IMR-90 (cell line): Measurements from ENCODE around the gene GRAMD1A. TPM values are rescaled to one million over a fixed set of nuclear protein-coding genes. Genes with fewer than 3 reads are reported as not detected.

Source experiments
- ATAC-seq: fragments of 200-7000 bp; cut with Tn5 transposase; 2 replicates; pipeline ENCODE4 v1.9.1; 2020; ENCODE audit warnings: low read depth, mild to moderate bottlenecking, moderate library complexity
- BruUV-seq: library from RNA; stranded (reverse); fragments of 400-500 nt; replicated peaks from 2 replicates; lab custom pipeline; 2021; lab: Mats Ljungman, UMichigan
- CTCF ChIA-PET: fragments of 300-600 bp; formaldehyde crosslinking; extraction: SDS; loops from one replicate; lab custom pipeline; 2021; ENCODE audit warnings: antibody characterized with exemption; lab: Yijun Ruan, JAX
- POLR2A ChIA-PET: fragments of 300-600 bp; sonication (Branson Sonifier 250); formaldehyde crosslinking; loops from one replicate; lab custom pipeline; 2022; ENCODE audit warnings: antibody characterized with exemption; ENCODE audit not compliant: unreplicated experiment; lab: Charles Lee
- DNase-seq: peaks from one replicate; pipeline ENCODE4 v3.0.0; 2013
- H2AFZ ChIP-seq: replicated peaks from 2 replicates; pipeline ENCODE3; 2013; ENCODE audit warnings: low read length, mild to moderate bottlenecking; ENCODE audit not compliant: poor library complexity
- H2AK5ac ChIP-seq: 2 replicates; pipeline ENCODE4 v1.6.1; 2013; ENCODE audit warnings: low read depth, low read length, inconsistent platforms
- H2AK9ac ChIP-seq: replicated peaks from 2 replicates; pipeline ENCODE3; 2013; ENCODE audit warnings: mild to moderate bottlenecking, low read depth, low read length, moderate library complexity; ENCODE audit not compliant: poor library complexity
- H2BK120ac ChIP-seq: 2 replicates; pipeline ENCODE4 v1.6.1; 2013; ENCODE audit warnings: low read depth, low read length, inconsistent platforms
- H2BK15ac ChIP-seq: 3 replicates; pipeline ENCODE4 v1.6.1; 2013; ENCODE audit warnings: low read depth, low read length, inconsistent platforms
- H2BK20ac ChIP-seq: 2 replicates; pipeline ENCODE4 v1.6.1; 2013; ENCODE audit warnings: low read depth, mild to moderate bottlenecking, inconsistent platforms, low read length, moderate library complexity
- H2BK5ac ChIP-seq: 2 replicates; pipeline ENCODE4 v1.6.1; 2013; ENCODE audit warnings: mild to moderate bottlenecking, low read depth, low read length, inconsistent platforms; ENCODE audit not compliant: poor library complexity, severe bottlenecking
- H3K14ac ChIP-seq: replicated peaks from 2 replicates; pipeline ENCODE4 v1.6.1; 2013; ENCODE audit warnings: low read depth, low read length, inconsistent platforms
- H3K18ac ChIP-seq: 2 replicates; pipeline ENCODE4 v1.6.1; 2013; ENCODE audit warnings: low read depth, low read length, control low read depth
- H3K23ac ChIP-seq: 2 replicates; pipeline ENCODE4 v1.6.1; 2013; ENCODE audit warnings: low read depth, low read length, inconsistent platforms
- H3K27ac ChIP-seq: 2 replicates; pipeline ENCODE4 v1.5.1; 2013; ENCODE audit warnings: mild to moderate bottlenecking, control low read depth, low read length; ENCODE audit not compliant: insufficient read depth
- H3K27me3 ChIP-seq: 2 replicates; pipeline ENCODE4 v1.6.1; 2013; ENCODE audit warnings: low read length; ENCODE audit not compliant: control insufficient read depth, insufficient read depth
- H3K36me3 ChIP-seq: 2 replicates; pipeline ENCODE4 v1.6.1; 2013; ENCODE audit warnings: low read length, mixed read lengths; ENCODE audit not compliant: control insufficient read depth, insufficient read depth
- H3K4ac ChIP-seq: 2 replicates; pipeline ENCODE4 v1.6.1; 2013; ENCODE audit warnings: low read depth, low read length, inconsistent platforms
- H3K4me1 ChIP-seq: 2 replicates; pipeline ENCODE4 v1.6.1; 2013; ENCODE audit warnings: low read length, mixed read lengths; ENCODE audit not compliant: control insufficient read depth, insufficient read depth
- H3K4me2 ChIP-seq: 2 replicates; pipeline ENCODE4 v1.6.1; 2013; ENCODE audit warnings: low read depth, mild to moderate bottlenecking, control low read depth, low read length, moderate library complexity
- H3K4me3 ChIP-seq: 2 replicates; pipeline ENCODE4 v1.5.1; 2013; ENCODE audit warnings: low read depth, mild to moderate bottlenecking, control low read depth, low read length, moderate library complexity; ENCODE audit not compliant: insufficient read depth
- H3K56ac ChIP-seq: 2 replicates; pipeline ENCODE4 v1.6.1; 2013; ENCODE audit warnings: low read length, inconsistent platforms; ENCODE audit not compliant: insufficient read depth; ENCODE audit errors: extremely low read depth
- H3K79me1 ChIP-seq, 2 experiments: 2 replicates each; pipeline ENCODE4 v1.6.1; 2013; ENCODE audit warnings: low read length in 2 of 2, inconsistent platforms in 1 of 2, low read depth in 1 of 2
- H3K9ac ChIP-seq: 2 replicates; pipeline ENCODE4 v1.6.1; 2013; ENCODE audit warnings: low read depth, low read length, control low read depth
- H3K9me1 ChIP-seq: 2 replicates; pipeline ENCODE4 v1.6.1; 2013; ENCODE audit warnings: low read length, inconsistent platforms; ENCODE audit not compliant: insufficient read depth
- H3K9me3 ChIP-seq: 2 replicates; pipeline ENCODE4 v1.6.1; 2013; ENCODE audit warnings: low read length; ENCODE audit not compliant: control insufficient read depth, insufficient read depth
- H4K20me1 ChIP-seq: 2 replicates; pipeline ENCODE4 v1.6.1; 2013; ENCODE audit warnings: low read length, inconsistent platforms; ENCODE audit not compliant: insufficient read depth
- H4K5ac ChIP-seq: 2 replicates; pipeline ENCODE4 v1.6.1; 2013; ENCODE audit warnings: mild to moderate bottlenecking, low read depth, low read length, control low read depth
- H4K8ac ChIP-seq, 2 experiments: 2 replicates each; pipeline ENCODE4 v1.6.1; 2013; ENCODE audit warnings: low read depth in 2 of 2, low read length in 2 of 2, control low read depth in 1 of 2, inconsistent platforms in 1 of 2
- H4K91ac ChIP-seq: 2 replicates; pipeline ENCODE4 v1.6.1; 2013; ENCODE audit warnings: low read depth, low read length, inconsistent platforms; ENCODE audit not compliant: insufficient read depth
- CEBPB ChIP-seq: IDR thresholded peaks from 2 replicates; pipeline ENCODE4 v1.6.1; 2012; ENCODE audit warnings: low read depth, low read length, improper control_type of control experiment
- FOS ChIP-seq: fragments of 150-350 bp; IDR thresholded peaks from 2 replicates; pipeline ENCODE4 v1.6.1; 2016; ENCODE audit warnings: low read depth, low read length
- NFE2L2 ChIP-seq: fragments of 150-350 bp; IDR thresholded peaks from 2 replicates; pipeline ENCODE4 v1.6.1; 2016; ENCODE audit warnings: low read depth, mild to moderate bottlenecking, low read length
- POLR2A ChIP-seq: IDR thresholded peaks from 2 replicates; pipeline ENCODE4 v1.6.1; 2012; ENCODE audit warnings: mild to moderate bottlenecking, low read depth, low read length
- RCOR1 ChIP-seq: IDR thresholded peaks from 2 replicates; pipeline ENCODE4 v1.6.1; 2012; ENCODE audit warnings: mild to moderate bottlenecking, low read length, improper control_type of control experiment; ENCODE audit not compliant: insufficient replicate concordance
- RFX5 ChIP-seq: IDR thresholded peaks from 2 replicates; pipeline ENCODE4 v1.8.0; 2012; ENCODE audit warnings: low read depth, mild to moderate bottlenecking, low read length, moderate library complexity
- WGBS, 2 experiments: methylation state at CpG; one replicate each; pipeline versions ENCODE4 v1.1.5 to v1.1.7; 2013; ENCODE audit warnings: missing lambda C conversion rate in 2 of 2; ENCODE audit not compliant: insufficient read length in 1 of 2; ENCODE audit errors: extremely low coverage in 2 of 2; 5-methylcytosine and 5-hydroxymethylcytosine counted together
- dilution Hi-C: fragments of 300-500 bp; cut with HindIII; formaldehyde crosslinking; loops from one replicate; pipeline ENCODE4 v1.14.3; 2018; ENCODE audit warnings: low sequenced_read_pairs; ENCODE audit not compliant: unreplicated experiment
- in situ Hi-C: fragments of 300-500 bp; cut with MboI; formaldehyde crosslinking; loops from 3 replicates; pipeline ENCODE4 v1.14.3; 2019; ENCODE audit warnings: low sequenced_read_pairs, inconsistent platforms, mixed read lengths
- intact Hi-C: fragments of 100-400 bp; cut with micrococcal nuclease; formaldehyde crosslinking; loops from 2 replicates; pipeline ENCODE4 v1.10.0; 2022
- polyA plus RNA-seq, 3 experiments: library from polyadenylated mRNA; depleted of rRNA; stranded (reverse); fragments of >200 nt; gene quantifications; 2 replicates each; pipeline ENCODE4 v1.2.3, GENCODE V29; 2012; ENCODE audit warnings: low replicate concordance in 1 of 3
- total RNA-seq: library from RNA; depleted of rRNA; stranded (reverse); fragments of >200 nt; gene quantifications from 2 replicates; pipeline ENCODE4 v1.2.3, GENCODE V29; 2012
- TF ChIP-seq, protein P1 (sequence below): fragments of 150-350 bp; IDR thresholded peaks from 2 replicates; pipeline ENCODE4 v1.6.1; 2017; ENCODE audit warnings: mild to moderate bottlenecking, antibody characterized with exemption, low read length, low read depth

GRAMD1A gene
- total and polyA plus RNA-seq, 2 of the 4 experiments (the other 2 are of a cell fraction): 11.1 to 63.0 TPM

GRCh38 chr19:35063940-35064818 is 64.1 kb downstream of the GRAMD1A start:
- H2BK15ac ChIP-seq: no peak overlapping the region
- no peak overlapping the region for H3K4me3 ChIP-seq
- no peak overlapping the region for H3K9ac ChIP-seq
- H3K9me1 ChIP-seq: no peaks in the 10 kb centered on the region
- H3K4ac ChIP-seq: no peak overlapping the region
- no peak overlapping the region for H3K56ac ChIP-seq
- no peak overlapping the region for H3K27ac ChIP-seq
- intact Hi-C loops (no loop called here), dilution Hi-C loops (no loop called here), in situ Hi-C loops (no loop called here)
- ChIA-PET POLR2A (no interaction called here), CTCF (interaction anchor here (1.1 kb wide), 1 partner anchor 71 kb away, joined by 3 read pairs; the partner anchor contains the start of gene LGI4)
- peak; percentile 84 for DNase-seq
- no peak overlapping the region for H3K23ac ChIP-seq
- no peak overlapping the region for H3K4me2 ChIP-seq
- no peaks in the 10 kb centered on the region for H3K36me3 ChIP-seq
- no peaks in the 10 kb centered on the region for H4K20me1 ChIP-seq
- no peak overlapping the region for H2AFZ ChIP-seq
- no peaks in the 10 kb centered on the region for H3K9me3 ChIP-seq
- H3K14ac ChIP-seq: no peak overlapping the region
- no peaks in the 10 kb centered on the region; the same call in 1 of the 2 replicates for H3K27me3 ChIP-seq
- no peak overlapping the region for H4K5ac ChIP-seq
- H3K4me1 ChIP-seq: peaks cover 4% of the 10 kb centered on the region
- no TSS peak for BruUV-seq
- 40% methylated on average over 1 of the region's 10 CpGs; no CpG with 5 or more reads in 1 of the 2 experiments for WGBS, 2 experiments
- peak; percentile 67 for ATAC-seq
- H2AK5ac ChIP-seq: no peak overlapping the region
- no peak overlapping the region for H4K91ac ChIP-seq
- H3K79me1 ChIP-seq: no peaks in the 10 kb centered on the region
- no peak overlapping the region for H4K8ac ChIP-seq
- H2BK5ac ChIP-seq: no peak overlapping the region
- H2AK9ac ChIP-seq: no peak overlapping the region
- H2BK120ac ChIP-seq: no peak overlapping the region
- H3K18ac ChIP-seq: no peak overlapping the region
- TF ChIP-seq, protein P1, sequence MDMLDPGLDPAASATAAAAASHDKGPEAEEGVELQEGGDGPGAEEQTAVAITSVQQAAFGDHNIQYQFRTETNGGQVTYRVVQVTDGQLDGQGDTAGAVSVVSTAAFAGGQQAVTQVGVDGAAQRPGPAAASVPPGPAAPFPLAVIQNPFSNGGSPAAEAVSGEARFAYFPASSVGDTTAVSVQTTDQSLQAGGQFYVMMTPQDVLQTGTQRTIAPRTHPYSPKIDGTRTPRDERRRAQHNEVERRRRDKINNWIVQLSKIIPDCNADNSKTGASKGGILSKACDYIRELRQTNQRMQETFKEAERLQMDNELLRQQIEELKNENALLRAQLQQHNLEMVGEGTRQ: no peak
- TF ChIP-seq CEBPB (peak; percentile 15; the same call in 1 of the 2 replicates), RCOR1 (no peak), FOS (0 out of 2 replicates have a peak, but pooled peaks have one; percentile 45), RFX5 (no peak), NFE2L2 (0 out of 2 replicates have a peak, but pooled peaks have one; percentile 16), POLR2A (no peak)
- H2BK20ac ChIP-seq: no peak overlapping the region
